KOPT-K1 (cell line): ENCODE measurements around the gene ZNF853.
"Not testable (repeated sequence)": the region's sequence is repeated elsewhere in the genome, so short reads cannot be mapped to it uniquely, and the experiment has no call there.

Experiments used
- H3K27ac ChIP-seq: fragments of 200-600 bp; sonication (generic); 2 replicates; pipeline ENCODE4 v1.5.1; 2016; ENCODE audit warnings: antibody characterized with exemption, mild to moderate bottlenecking, low read depth, low read length; ENCODE audit not compliant: poor library complexity, severe bottlenecking
- H3K36me3 ChIP-seq: fragments of 200-600 bp; sonication (generic); 2 replicates; pipeline ENCODE4 v1.5.1; 2017; ENCODE audit warnings: antibody characterized with exemption, mild to moderate bottlenecking, low read length, moderate library complexity; ENCODE audit not compliant: insufficient read depth
- H3K9me3 ChIP-seq: fragments of 200-600 bp; sonication (generic); 2 replicates; pipeline ENCODE4 v1.5.1; 2017; ENCODE audit warnings: antibody characterized with exemption, low read length, mild to moderate bottlenecking; ENCODE audit not compliant: insufficient read depth, poor library complexity, severe bottlenecking

ZNF853 gene

DNA sequence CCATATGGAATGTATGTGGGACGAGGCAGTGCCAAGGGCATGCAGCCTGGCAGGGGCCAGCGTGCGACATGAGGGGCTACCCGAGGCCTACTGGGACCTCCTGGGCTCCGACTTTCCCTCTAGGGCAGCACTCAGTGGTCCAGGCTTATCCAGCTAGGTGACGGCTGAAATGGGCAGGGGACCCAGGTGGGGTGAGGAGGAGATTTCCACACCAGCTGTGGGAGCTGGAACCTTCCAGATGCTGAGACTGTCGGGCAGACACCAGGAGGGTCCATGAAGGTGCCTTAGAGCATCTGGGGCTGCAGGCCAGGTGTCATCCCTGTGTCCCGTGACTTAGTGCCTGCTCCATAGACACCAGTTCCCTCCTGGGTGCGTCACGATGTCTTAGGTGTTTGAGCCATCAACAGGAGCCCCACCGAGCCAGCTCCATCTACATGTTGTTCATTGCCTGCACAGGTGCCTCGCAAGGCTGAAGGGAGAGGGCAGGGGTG, 35.2 kb downstream of the ZNF853 start:
- H3K27ac ChIP-seq, result no peak overlapping the region
- H3K36me3 ChIP-seq, result peaks cover 99% of the 10 kb centered on the region
- peaks cover 68% of the 10 kb centered on the region for H3K9me3 ChIP-seq

DNA sequence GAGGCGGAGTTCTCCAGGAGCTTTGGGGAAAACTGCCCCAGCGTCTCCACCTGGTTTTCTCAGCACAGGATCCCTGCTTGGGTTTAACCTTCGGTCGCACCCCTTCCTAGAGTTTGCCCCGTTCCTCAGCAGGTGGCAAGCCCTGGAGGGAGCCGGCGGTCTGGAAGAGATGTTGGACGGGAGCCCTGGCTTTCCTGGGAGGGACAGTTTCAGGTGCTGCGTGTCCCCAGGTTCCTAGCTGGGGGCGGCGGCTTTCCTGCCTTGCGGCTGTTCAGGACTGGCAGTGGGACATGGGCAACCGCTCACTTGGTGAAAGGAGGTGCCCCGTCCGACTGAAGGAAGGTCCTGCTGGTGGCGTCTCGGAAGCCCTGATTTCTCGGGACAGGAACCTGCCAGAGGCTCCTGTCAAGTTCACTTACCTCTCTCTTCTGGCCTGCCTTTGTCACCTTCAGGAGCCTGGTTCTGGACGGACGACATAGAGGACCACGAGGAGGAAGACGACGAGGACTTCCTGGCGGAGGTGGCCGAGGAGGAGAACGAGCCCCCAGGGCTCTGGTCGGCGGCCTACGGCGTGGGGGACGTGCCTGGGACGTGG, 36.5 kb downstream of the ZNF853 start:
- Histone ChIP-seq H3K27ac (no peak overlapping the region), H3K36me3 (peaks cover 95% of the 10 kb centered on the region)

DNA sequence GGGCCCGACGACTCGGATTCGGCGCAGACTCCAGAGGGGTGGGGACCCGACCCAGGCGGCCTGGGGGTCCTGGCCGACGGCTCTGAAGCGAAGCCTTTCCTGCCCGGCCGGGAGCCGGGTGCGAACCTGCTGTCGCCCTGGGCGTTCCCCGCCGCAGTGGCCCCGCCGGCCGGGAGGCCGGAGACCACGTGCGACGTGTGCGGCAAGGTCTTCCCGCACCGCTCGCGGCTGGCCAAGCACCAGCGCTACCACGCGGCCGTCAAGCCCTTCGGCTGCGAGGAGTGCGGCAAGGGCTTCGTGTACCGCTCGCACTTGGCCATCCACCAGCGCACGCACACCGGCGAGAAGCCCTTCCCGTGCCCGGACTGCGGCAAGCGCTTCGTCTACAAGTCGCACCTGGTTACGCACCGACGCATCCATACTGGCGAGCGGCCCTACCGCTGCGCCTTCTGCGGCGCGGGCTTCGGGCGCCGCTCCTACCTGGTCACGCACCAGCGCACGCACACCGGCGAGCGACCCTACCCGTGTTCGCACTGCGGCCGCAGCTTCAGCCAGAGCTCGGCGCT, 37.1 kb downstream of the ZNF853 start:
- H3K27ac ChIP-seq, result no peak overlapping the region
- H3K36me3 ChIP-seq, result peaks cover 89% of the 10 kb centered on the region
- peaks cover 68% of the 10 kb centered on the region for H3K9me3 ChIP-seq

More for the DNA sequence above, 36.5 kb downstream of the ZNF853 start:
- peaks cover 68% of the 10 kb centered on the region for H3K9me3 ChIP-seq

DNA sequence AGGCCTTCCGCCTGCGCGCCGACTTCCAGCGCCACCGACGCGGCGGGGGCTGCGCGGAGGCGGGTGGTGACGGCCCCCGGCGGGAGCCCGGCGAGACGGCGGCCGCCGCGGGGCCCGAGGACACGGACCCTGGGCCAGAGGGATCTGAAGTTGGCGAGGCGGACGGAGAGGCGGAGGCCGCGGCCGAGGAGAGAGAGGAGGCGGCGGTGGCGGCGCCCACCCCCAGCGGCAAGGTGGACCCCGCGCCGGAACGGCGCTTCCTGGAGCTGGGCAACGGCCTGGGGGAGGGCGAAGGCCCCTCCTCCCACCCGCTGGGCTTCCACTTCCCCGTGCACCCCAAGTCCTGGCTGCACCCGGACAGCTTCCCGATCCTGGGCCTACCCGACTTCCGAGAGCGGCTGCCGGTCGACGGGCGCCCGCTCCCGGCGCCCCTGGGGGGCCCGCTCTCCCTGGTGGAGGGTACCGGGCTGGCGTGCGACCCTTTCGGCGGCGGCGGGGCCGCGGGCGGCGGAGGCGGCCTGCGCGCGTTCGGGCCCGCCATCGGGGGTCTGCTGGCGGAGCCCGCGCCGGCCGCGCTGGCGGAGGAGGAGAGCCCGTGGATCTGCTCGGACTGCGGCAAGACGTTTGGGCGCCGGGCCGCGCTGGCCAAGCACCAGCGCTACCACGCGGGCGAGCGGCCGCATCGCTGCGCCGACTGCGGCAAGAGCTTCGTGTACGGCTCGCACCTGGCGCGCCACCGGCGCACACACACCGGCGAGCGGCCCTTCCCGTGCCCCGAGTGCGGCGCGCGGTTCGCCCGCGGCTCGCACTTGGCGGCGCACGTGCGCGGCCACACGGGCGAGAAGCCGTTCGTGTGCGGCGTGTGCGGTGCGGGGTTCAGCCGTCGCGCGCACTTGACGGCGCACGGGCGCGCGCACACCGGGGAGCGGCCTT, 37.9 kb downstream of the ZNF853 start:
- H3K27ac ChIP-seq, result no peak overlapping the region
- H3K36me3 ChIP-seq, result peaks cover 81% of the 10 kb centered on the region
- peaks cover 68% of the 10 kb centered on the region for H3K9me3 ChIP-seq

DNA sequence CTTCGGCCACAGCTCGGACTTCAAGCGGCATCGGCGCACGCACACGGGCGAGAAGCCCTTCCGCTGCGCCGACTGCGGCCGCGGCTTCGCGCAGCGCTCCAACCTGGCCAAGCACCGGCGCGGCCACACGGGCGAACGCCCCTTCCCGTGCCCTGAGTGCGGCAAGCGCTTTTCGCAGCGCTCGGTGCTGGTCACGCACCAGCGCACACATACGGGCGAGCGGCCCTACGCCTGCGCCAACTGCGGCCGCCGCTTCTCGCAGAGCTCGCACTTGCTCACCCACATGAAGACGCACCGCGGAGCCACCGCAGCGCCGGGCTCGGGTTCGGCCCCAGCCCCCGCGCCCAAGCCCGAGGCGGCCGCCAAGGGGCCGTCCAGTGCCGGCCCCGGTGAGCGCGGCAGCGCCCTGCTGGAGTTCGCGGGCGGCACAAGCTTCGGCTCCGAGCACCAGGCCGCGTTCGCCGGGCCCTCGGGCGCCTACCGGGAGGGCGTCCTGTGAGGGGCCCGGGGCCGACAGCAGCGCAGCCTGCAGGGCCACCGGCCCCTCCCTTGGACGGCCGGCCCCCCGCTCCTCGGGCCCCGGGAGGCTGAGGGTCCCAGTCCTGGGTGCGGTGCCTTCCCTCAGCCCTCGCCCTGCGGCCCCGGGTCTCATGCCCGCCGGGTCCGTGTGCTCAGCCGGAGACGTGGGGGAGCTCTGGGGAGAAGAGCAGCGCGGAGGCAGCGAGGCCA, 38.9 kb downstream of the ZNF853 start:
- H3K9me3 ChIP-seq, result peaks cover 60% of the 10 kb centered on the region
- H3K27ac ChIP-seq, result no peak overlapping the region
- peaks cover 72% of the 10 kb centered on the region for H3K36me3 ChIP-seq

DNA sequence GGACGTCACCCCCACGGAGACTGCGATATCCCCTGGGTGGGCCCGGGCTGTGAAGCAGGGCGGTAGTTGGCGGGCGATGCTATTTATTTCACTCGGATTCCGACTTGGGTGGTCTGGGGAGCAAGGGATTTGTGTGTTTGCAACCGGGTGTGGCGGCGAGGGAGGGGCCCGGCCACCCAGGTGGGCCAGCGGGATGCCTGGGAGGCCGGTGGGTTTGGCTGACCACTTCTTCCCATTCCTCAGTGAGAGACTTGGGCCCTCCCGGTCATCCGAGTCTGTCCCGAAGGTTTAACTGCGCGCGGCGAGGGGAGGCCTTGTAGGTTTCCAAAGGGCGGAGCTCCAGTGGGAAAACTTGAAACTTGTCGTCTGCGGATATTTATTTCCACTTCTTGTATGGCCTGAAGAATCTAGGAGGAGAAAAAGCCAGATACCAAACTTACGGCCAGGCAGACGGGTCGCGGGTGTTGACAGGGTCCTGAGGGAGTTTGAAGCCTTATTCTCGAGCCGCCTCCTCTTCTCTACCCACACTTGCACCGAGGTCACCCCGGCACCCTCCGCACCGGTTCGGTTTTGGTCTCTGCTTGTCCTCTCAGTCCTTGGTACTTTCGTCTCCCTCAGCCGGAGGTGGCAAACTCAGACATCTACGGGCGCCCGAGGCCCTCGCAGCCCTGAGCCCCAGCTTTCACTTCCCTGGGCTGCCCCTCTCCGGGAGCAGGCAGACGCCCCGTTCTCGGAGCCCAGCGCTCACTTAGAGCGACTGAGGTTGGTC, 39.6 kb downstream of the ZNF853 start:
- H3K27ac ChIP-seq, result no peak overlapping the region
- H3K9me3 ChIP-seq, result peaks cover 52% of the 10 kb centered on the region
- peaks cover 64% of the 10 kb centered on the region for H3K36me3 ChIP-seq

DNA sequence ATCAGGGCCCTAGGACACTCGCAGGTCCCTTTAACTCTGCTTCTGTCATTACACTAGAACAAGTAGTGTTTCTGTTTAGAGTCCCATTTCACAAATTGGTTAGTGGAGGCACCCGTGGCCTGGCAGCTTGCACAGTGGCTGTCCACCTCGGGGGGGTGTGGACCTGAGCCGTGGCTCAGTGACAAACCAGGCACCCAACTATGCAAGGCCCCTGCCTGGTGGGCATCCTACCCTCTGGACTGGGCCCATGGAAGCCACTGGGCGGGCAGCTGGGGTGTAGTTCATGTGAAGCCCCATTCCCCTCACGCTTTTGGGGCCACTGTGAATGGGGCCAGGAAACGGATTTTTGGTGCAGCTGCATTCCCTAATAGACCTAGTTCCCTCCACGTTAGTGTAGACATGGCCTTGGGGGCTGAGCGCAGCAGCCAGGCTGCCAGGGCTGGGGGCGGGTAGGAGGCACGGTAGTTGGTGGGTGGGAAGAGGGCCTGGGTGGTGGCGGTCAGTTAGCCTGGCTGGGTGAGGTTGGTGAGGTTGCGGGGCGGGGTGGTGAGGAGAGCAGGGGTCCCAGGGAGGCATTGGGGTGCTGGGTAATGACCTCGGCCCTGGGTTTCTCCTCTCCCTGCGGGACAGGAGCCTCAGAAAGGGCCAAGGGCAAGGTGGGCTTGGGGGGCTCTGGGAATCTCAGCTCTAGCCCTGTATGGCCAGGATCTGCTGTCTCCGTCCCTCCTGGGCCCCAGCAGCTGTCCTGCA, 40.4 kb downstream of the ZNF853 start:
- Histone ChIP-seq H3K9me3 (peaks cover 44% of the 10 kb centered on the region), H3K27ac (no peak overlapping the region), H3K36me3 (peaks cover 56% of the 10 kb centered on the region)

DNA sequence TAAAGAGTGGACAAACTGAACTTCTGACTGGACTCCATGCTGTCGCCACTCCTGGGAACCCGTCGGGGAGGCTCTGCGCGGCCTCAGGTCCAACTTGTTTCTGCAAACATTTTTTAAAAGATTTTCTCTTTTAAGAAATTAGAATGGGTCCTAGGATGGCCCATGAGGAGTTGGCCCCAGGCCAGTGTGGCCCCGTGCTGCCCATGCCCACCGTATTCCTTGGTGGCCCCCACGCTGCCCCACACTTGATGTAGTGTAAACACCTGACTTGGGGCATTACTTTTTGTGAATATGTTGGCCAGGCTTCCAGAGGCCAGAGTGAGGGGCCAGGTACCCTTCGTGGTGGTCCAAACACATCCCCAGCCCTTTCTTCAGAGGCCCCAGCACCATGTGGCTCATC, 41.0 kb downstream of the ZNF853 start:
- Histone ChIP-seq H3K36me3 (peaks cover 50% of the 10 kb centered on the region), H3K9me3 (peaks cover 38% of the 10 kb centered on the region), H3K27ac (no peak overlapping the region)

DNA sequence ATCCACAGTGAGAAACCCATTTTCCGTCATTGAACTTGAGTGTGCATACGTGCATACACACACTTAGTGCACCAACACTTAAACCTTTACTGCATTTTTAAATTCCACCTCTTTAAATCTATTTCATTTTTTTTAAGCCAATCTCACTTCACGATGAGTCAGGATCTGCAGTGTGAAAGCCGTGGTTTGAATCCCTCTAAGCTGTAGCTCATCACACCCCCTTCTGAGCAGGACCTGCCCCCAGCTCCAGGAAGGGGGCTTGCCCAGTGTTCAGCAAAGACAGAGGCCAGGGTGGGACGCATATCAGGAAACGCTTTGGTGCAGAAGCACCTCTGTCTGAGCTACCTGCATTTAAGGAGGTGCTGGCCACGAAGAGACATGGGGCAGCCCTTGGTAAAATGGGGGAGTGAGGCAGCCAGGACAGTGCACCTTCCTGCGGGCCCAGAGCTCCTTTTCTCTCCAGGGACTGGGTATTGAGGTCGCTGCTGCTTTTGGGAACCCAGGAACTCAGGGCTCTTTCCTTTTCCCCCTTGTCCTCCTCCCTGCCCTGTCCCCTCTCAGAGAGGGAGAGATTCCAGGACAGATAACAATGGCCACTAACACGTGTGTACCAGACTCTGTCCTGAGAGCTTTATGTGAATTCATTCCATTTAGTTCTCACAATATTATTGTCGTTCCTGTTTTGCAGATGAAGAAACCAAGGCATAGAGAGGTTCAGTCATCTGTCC, 43.4 kb downstream of the ZNF853 start:
- no peak overlapping the region for H3K27ac ChIP-seq
- H3K36me3 ChIP-seq, result peaks cover 27% of the 10 kb centered on the region; the same call in 1 of the 2 replicates
- peaks cover 18% of the 10 kb centered on the region for H3K9me3 ChIP-seq

DNA sequence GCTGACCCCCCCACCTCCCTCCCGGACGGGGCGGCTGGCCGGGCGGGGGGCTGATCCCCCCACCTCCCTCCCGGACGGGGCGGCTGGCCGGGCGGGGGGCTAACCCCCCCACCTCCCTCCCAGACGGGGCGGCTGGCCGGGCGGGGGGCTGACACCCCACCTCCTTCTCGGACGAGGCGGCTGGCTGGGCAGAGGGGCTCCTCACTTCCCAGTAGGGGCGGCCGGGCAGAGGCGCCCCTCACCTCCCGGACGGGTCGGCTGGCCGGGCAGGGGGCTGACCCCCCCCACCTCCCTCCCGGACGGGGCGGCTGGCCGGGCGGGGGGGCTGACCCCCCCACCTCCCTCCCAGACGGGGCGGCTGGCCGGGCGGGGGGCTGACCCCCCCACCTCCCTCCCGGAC, 55.4 kb downstream of the ZNF853 start:
- peaks cover 54% of the 10 kb centered on the region for H3K9me3 ChIP-seq

More for the DNA sequence above, 55.4 kb downstream of the ZNF853 start:
- not testable (repeated sequence) for H3K27ac ChIP-seq, H3K36me3 ChIP-seq
